Natural killer cell (primary cell): ENCODE data around the gene TRAPPC6A. TPM values are rescaled to one million over a fixed set of nuclear protein-coding genes. Genes with fewer than 3 reads are reported as not detected.

Experiments used
- ATAC-seq, 3 donors: fragments of 150-1000 bp in 2 of 3; fragments of 200-7000 bp in 1 of 3; cut with Tn5 transposase; 1 replicate in 1 of 3; 2 replicates in 2 of 3; pipeline ENCODE4 v1.10.0; 2021; ENCODE audit warnings: mild to moderate bottlenecking in 2 of 3, moderate library complexity in 2 of 3
- DNase-seq, 2 donors: peaks; one replicate each; pipeline versions ENCODE4 v3.0.0 to v3.0.0-alpha.2; 2013 to 2021; ENCODE audit warnings: mixed read lengths in 1 of 2
- H3K27ac ChIP-seq: one replicate; pipeline ENCODE4 v1.5.1; 2013; ENCODE audit warnings: mild to moderate bottlenecking, low read length
- H3K27me3 ChIP-seq: one replicate; pipeline ENCODE4 v1.6.1; 2013; ENCODE audit warnings: low read length; ENCODE audit not compliant: control insufficient read depth, insufficient read depth
- H3K36me3 ChIP-seq: one replicate; pipeline ENCODE4 v1.6.1; 2013; ENCODE audit warnings: low read length; ENCODE audit not compliant: control insufficient read depth, insufficient read depth
- H3K4me1 ChIP-seq: one replicate; pipeline ENCODE4 v1.6.1; 2013; ENCODE audit warnings: low read length; ENCODE audit not compliant: control insufficient read depth, insufficient read depth
- H3K4me3 ChIP-seq: one replicate; pipeline ENCODE4 v1.5.1; 2013; ENCODE audit warnings: low read length
- H3K9me3 ChIP-seq: one replicate; pipeline ENCODE4 v1.6.1; 2013; ENCODE audit warnings: low read length; ENCODE audit not compliant: control insufficient read depth, insufficient read depth
- H3K27ac Mint-ChIP-seq, 2 donors: one replicate each; pipeline ENCODE4 v1.8.0; 2022; ENCODE audit warnings: mild to moderate bottlenecking in 2 of 2, mixed read lengths in 2 of 2, moderate library complexity in 1 of 2
- H3K27me3 Mint-ChIP-seq, 2 donors: one replicate each; pipeline ENCODE4 v1.8.0; 2022; ENCODE audit warnings: low read depth in 2 of 2, mixed read lengths in 2 of 2
- H3K36me3 Mint-ChIP-seq: one replicate; pipeline ENCODE4 v1.8.0; 2022; ENCODE audit warnings: mixed read lengths
- H3K4me1 Mint-ChIP-seq, 2 donors: one replicate each; pipeline ENCODE4 v1.8.0; 2022; ENCODE audit warnings: mixed read lengths in 2 of 2
- H3K4me3 Mint-ChIP-seq: one replicate; pipeline ENCODE4 v1.8.0; 2022; ENCODE audit warnings: mild to moderate bottlenecking, moderate library complexity, mixed read lengths
- H3K9me3 Mint-ChIP-seq, 2 donors: one replicate each; pipeline ENCODE4 v1.8.0; 2022; ENCODE audit warnings: mixed read lengths in 2 of 2
- WGBS: methylation state at CpG from one replicate; pipeline ENCODE4 v1.1.7; 2013; ENCODE audit warnings: missing lambda C conversion rate; ENCODE audit not compliant: insufficient coverage; 5-methylcytosine and 5-hydroxymethylcytosine counted together
- intact Hi-C: fragments of 100-400 bp; cut with micrococcal nuclease; formaldehyde crosslinking; loops from one replicate; pipeline ENCODE4 v1.14.2; 2022
- total RNA-seq, 4 donors: library from RNA; stranded (reverse); fragments of 120-200 nt in 1 of 4; gene quantifications; one replicate each; pipeline versions ENCODE4 v1.2.3 to v1.2.4, GENCODE V29; 2013 to 2022
- TF ChIP-seq, protein P1 (sequence below): fragments of 200-600 bp; IDR thresholded peaks from one replicate; pipeline ENCODE4 v1.8.0; 2022; ENCODE audit warnings: antibody characterized with exemption

TRAPPC6A gene
- total RNA-seq, 3 donors from 2014 or later (not counting 1 experiment from before 2014, with no cell fraction given): 38.0 to 47.0 (median 45.2) TPM

DNA sequence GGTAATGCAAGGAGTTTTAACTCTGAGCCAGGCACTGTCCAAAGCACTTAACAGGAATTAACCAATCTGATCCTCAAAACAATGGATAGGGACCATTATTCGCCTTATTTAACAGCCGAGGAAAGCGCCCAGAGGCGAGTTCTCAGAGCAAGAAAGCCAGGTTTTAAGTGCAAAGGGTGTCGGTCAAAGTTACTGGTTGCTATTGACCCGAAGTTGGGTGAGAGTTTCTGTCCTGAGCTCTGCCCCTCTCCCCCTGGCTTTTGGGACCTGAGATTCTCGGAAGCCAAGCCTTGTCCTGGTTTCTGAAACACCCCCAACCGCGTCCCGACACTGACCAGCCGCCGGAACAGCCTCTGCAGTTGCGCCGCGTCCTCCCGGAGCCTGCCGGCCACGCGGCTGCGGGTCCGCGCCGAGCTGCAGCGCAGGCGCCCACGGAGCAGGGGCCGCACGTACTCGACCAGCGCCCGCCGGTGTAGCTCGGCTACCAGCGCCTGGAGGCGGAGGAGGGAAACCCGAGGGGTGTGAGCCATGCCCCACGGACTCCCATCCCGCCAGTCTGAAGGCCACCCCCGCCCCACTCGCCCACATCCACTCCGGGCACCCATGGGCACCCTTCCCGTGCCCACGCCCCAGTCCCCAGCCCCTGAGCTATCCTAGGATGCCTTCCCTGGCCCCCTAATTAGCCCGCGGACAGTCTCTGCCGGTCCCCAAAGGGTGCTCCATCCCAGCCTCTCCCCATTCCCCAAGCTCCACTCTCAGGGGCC is 39.3 kb upstream of the TRAPPC6A start:
- Mint-ChIP-seq H3K4me3 (no peak overlapping the region), H3K36me3 (no peaks in the 10 kb centered on the region), H3K27ac (no peak overlapping the region), H3K4me1 (peaks cover 8 to 13% of the 10 kb centered on the region in 2 donors), H3K9me3 (no peaks in the 10 kb centered on the region), H3K27me3 (peaks cover 0 to 13% of the 10 kb centered on the region in 2 donors)
- intact Hi-C loops: no loop called here
- TF ChIP-seq, protein P1, sequence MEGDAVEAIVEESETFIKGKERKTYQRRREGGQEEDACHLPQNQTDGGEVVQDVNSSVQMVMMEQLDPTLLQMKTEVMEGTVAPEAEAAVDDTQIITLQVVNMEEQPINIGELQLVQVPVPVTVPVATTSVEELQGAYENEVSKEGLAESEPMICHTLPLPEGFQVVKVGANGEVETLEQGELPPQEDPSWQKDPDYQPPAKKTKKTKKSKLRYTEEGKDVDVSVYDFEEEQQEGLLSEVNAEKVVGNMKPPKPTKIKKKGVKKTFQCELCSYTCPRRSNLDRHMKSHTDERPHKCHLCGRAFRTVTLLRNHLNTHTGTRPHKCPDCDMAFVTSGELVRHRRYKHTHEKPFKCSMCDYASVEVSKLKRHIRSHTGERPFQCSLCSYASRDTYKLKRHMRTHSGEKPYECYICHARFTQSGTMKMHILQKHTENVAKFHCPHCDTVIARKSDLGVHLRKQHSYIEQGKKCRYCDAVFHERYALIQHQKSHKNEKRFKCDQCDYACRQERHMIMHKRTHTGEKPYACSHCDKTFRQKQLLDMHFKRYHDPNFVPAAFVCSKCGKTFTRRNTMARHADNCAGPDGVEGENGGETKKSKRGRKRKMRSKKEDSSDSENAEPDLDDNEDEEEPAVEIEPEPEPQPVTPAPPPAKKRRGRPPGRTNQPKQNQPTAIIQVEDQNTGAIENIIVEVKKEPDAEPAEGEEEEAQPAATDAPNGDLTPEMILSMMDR: no peak
- H3K27me3 ChIP-seq: peaks cover 15% of the 10 kb centered on the region
- WGBS: 31% methylated on average over 46 of the region's 46 CpGs
- no peaks in the 10 kb centered on the region for H3K9me3 ChIP-seq
- no peak overlapping the region for H3K4me3 ChIP-seq
- H3K27ac ChIP-seq: no peak overlapping the region
- no peak for ATAC-seq
- no peak for DNase-seq
- no peaks in the 10 kb centered on the region for H3K36me3 ChIP-seq
- H3K4me1 ChIP-seq: peaks cover 10% of the 10 kb centered on the region

DNA sequence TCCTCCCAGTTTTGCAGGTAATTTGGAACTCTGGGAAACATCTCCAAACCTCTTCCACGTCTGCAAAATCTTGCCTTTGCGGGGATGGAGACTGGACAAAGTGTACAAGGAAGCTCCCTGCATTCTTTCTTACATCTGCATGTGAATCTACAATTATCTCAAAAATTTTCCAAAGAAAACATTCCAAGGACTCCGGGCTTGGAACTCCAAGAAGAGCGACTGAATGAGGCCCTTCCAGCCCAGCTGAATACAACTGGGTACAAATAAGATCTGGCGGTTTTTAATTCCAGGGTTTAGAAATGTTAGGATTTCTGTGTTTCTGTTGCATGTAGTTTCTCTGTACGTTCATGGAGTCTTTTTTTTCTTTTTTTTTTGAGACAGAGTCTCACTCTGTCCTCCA is 38.6 kb upstream of the TRAPPC6A start:
- Histone ChIP-seq H3K27ac (no peak overlapping the region), H3K36me3 (no peaks in the 10 kb centered on the region), H3K27me3 (peaks cover 19% of the 10 kb centered on the region), H3K4me3 (no peak overlapping the region), H3K9me3 (no peaks in the 10 kb centered on the region), H3K4me1 (peaks cover 10% of the 10 kb centered on the region)
- intact Hi-C loops: no loop called here
- no peak overlapping the region for H3K4me3 Mint-ChIP-seq
- DNase-seq: no peak
- ATAC-seq: no peak
- TF ChIP-seq, protein P1: no peak
- no peaks in the 10 kb centered on the region for H3K36me3 Mint-ChIP-seq
- H3K27ac Mint-ChIP-seq: no peak overlapping the region
- peaks cover 8 to 13% of the 10 kb centered on the region in 2 donors for H3K4me1 Mint-ChIP-seq
- 82% methylated on average over 6 of the region's 6 CpGs for WGBS
- no peaks in the 10 kb centered on the region for H3K9me3 Mint-ChIP-seq
- H3K27me3 Mint-ChIP-seq: peaks cover 0 to 11% of the 10 kb centered on the region in 2 donors

DNA sequence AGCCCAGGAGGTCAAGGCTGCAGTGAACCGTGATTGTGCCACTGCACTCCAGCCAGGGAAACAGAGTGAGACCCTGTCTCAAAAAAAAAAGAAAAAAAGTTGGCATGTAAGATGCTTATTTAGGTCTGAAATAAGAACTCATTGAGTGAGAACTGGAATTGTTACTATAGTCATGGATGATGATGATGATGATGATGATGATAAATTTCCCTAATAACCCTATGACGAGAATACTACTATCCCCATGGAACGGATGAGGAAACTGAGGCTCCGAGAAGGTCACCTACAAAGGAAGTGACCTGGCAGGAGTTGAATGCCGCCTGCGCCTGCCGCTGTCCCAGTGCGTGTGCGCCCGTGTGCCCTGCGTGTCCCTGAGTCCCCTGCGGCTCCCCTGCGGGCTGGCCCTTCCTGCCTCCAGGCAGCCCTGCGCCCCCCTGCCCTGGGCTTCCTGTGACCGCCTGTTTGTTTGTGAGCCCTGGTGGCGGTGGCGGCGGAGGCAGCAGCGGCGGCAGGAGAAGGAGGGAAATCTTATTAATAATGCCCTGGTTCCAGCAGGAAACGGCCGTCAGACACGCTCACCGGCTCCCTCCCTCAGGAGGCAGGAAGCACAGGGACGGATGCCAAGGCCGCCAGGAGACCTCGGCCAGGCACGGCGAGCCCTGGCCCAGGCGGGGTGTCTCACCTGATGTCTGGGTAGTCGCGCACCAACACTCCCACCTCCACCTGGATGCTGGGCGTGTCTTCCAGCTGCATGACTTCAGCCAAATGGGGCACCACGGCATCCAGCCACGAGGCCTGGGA is 37.6 kb upstream of the TRAPPC6A start:
- peak in 1 of 3 donors; percentile 48 for ATAC-seq
- no peak overlapping the region for H3K27ac ChIP-seq
- Mint-ChIP-seq H3K4me1 (peaks cover 8 to 13% of the 10 kb centered on the region in 2 donors), H3K27me3 (peaks cover 0 to 11% of the 10 kb centered on the region in 2 donors), H3K9me3 (no peaks in the 10 kb centered on the region), H3K36me3 (no peaks in the 10 kb centered on the region), H3K4me3 (peak overlapping the region; percentile 50), H3K27ac (peak overlapping the region in 1 of 2 donors; percentile 40)
- H3K4me1 ChIP-seq: peaks cover 10% of the 10 kb centered on the region
- TF ChIP-seq, protein P1: no peak
- H3K27me3 ChIP-seq: peaks cover 21% of the 10 kb centered on the region
- 5% methylated on average over 35 of the region's 35 CpGs for WGBS
- H3K36me3 ChIP-seq: no peaks in the 10 kb centered on the region
- no peak for DNase-seq
- H3K9me3 ChIP-seq: no peaks in the 10 kb centered on the region
- no peak overlapping the region for H3K4me3 ChIP-seq
- intact Hi-C loops: no loop called here
